Loucy (cell line): ENCODE results near the gene DDX10.

ENCODE experiments used
- H2AFZ ChIP-seq: fragments of 200-600 bp; sonication (generic); 2 replicates; pipeline ENCODE4 v1.6.0; 2016; ENCODE audit warnings: antibody characterized with exemption, mild to moderate bottlenecking, low read length, moderate library complexity
- H3F3A ChIP-seq: fragments of 200-600 bp; 2 replicates; pipeline ENCODE4 v1.6.0; 2016; ENCODE audit warnings: antibody characterized with exemption, low read depth, mild to moderate bottlenecking
- H3K27me3 ChIP-seq: fragments of 200-600 bp; sonication (generic); 2 replicates; pipeline ENCODE4 v1.6.1; 2014; ENCODE audit warnings: low read length, mild to moderate bottlenecking; ENCODE audit not compliant: insufficient read depth, poor library complexity, severe bottlenecking
- H3K36me3 ChIP-seq: fragments of 200-600 bp; sonication (generic); 2 replicates; pipeline ENCODE4 v1.6.1; 2016; ENCODE audit warnings: low read length; ENCODE audit not compliant: insufficient read depth
- H3K4me1 ChIP-seq: fragments of 200-600 bp; sonication (generic); 2 replicates; pipeline ENCODE4 v1.5.1; 2014; ENCODE audit warnings: low read length, mild to moderate bottlenecking; ENCODE audit not compliant: insufficient read depth, poor library complexity, severe bottlenecking
- H3K4me2 ChIP-seq: fragments of 200-600 bp; sonication (generic); 2 replicates; pipeline ENCODE4 v1.6.0; 2014; ENCODE audit warnings: antibody characterized with exemption, low read length, low read depth, mild to moderate bottlenecking; ENCODE audit not compliant: poor library complexity, severe bottlenecking
- H3K4me3 ChIP-seq: fragments of 200-600 bp; sonication (generic); 2 replicates; pipeline ENCODE4 v1.5.1; 2014; ENCODE audit warnings: low read length, mild to moderate bottlenecking, mixed read lengths; ENCODE audit not compliant: poor library complexity, severe bottlenecking
- H3K79me2 ChIP-seq: fragments of 200-600 bp; sonication (generic); 2 replicates; pipeline ENCODE4 v1.6.1; 2014; ENCODE audit warnings: low read length; ENCODE audit not compliant: insufficient read depth
- H3K9ac ChIP-seq: fragments of 200-600 bp; sonication (generic); 2 replicates; pipeline ENCODE4 v1.6.0; 2014; ENCODE audit warnings: mild to moderate bottlenecking, low read depth, low read length, moderate library complexity; ENCODE audit not compliant: poor library complexity, severe bottlenecking
- H3K9me2 ChIP-seq: fragments of 200-600 bp; sonication (generic); replicated peaks from 2 replicates; pipeline ENCODE4 v1.6.1; 2016; ENCODE audit warnings: low read depth, low read length, mixed read lengths
- H3K9me3 ChIP-seq: fragments of 200-600 bp; sonication (generic); 2 replicates; pipeline ENCODE4 v1.6.1; 2014; ENCODE audit warnings: mild to moderate bottlenecking, antibody characterized with exemption, low read length, low read depth; ENCODE audit not compliant: insufficient read depth
- H4K20me1 ChIP-seq: fragments of 200-600 bp; sonication (generic); 2 replicates; pipeline ENCODE4 v1.6.0; 2014; ENCODE audit warnings: antibody characterized with exemption, low read length, mild to moderate bottlenecking; ENCODE audit not compliant: insufficient read depth, poor library complexity, severe bottlenecking
- CTCF ChIP-seq: fragments of 200-600 bp; sonication (generic); conservative IDR thresholded peaks from 2 replicates; pipeline ENCODE4 v1.5.1; 2014; ENCODE audit warnings: mild to moderate bottlenecking, antibody characterized with exemption, low read length
- EZH2phosphoT487 ChIP-seq: fragments of 200-600 bp; IDR thresholded peaks from 2 replicates; pipeline ENCODE4 v1.6.1; 2018; ENCODE audit warnings: antibody characterized with exemption, mild to moderate bottlenecking, moderate library complexity, borderline replicate concordance

Gene DDX10

GRCh38 chr11:108914211-108914610, 249.3 kb downstream of the DDX10 start:
- H3F3A ChIP-seq, result no peaks in the 10 kb centered on the region; the same call in 1 of the 2 replicates
- no peaks in the 10 kb centered on the region for H4K20me1 ChIP-seq
- peaks cover 17% of the 10 kb centered on the region for H3K4me1 ChIP-seq
- peaks cover 7% of the 10 kb centered on the region; the same call in 1 of the 2 replicates for H3K36me3 ChIP-seq
- no peaks in the 10 kb centered on the region for H3K79me2 ChIP-seq
- H3K4me3 ChIP-seq, result no peak overlapping the region
- H3K9me3 ChIP-seq, result no peaks in the 10 kb centered on the region
- no peaks in the 10 kb centered on the region for H3K27me3 ChIP-seq
- no peaks in the 10 kb centered on the region for H3K9me2 ChIP-seq
- no peak overlapping the region for H3K9ac ChIP-seq
- H3K4me2 ChIP-seq, result no peak overlapping the region
- no peak overlapping the region for H2AFZ ChIP-seq
- TF ChIP-seq CTCF (no peak), EZH2phosphoT487 (no peak)

GRCh38 chr11:108914981-108915380, 250.1 kb downstream of the DDX10 start:
- Histone ChIP-seq H3K36me3 (peaks cover 8% of the 10 kb centered on the region; the same call in 1 of the 2 replicates), H3K9ac (no peak overlapping the region), H3K9me2 (no peaks in the 10 kb centered on the region), H4K20me1 (no peaks in the 10 kb centered on the region), H3F3A (no peaks in the 10 kb centered on the region; the same call in 1 of the 2 replicates), H3K4me1 (peaks cover 10% of the 10 kb centered on the region), H3K79me2 (no peaks in the 10 kb centered on the region), H2AFZ (no peak overlapping the region), H3K9me3 (no peaks in the 10 kb centered on the region), H3K4me3 (no peak overlapping the region), H3K4me2 (no peak overlapping the region), H3K27me3 (no peaks in the 10 kb centered on the region)
- TF ChIP-seq EZH2phosphoT487, result no peak
- TF ChIP-seq CTCF, result no peak

GRCh38 chr11:108915666-108916065, 250.8 kb downstream of the DDX10 start:
- Histone ChIP-seq H3K79me2 (no peaks in the 10 kb centered on the region), H2AFZ (no peak overlapping the region), H3K9me2 (no peaks in the 10 kb centered on the region), H3F3A (no peaks in the 10 kb centered on the region; the same call in 1 of the 2 replicates), H3K9me3 (no peaks in the 10 kb centered on the region), H3K36me3 (peaks cover 8% of the 10 kb centered on the region; the same call in 1 of the 2 replicates), H4K20me1 (no peaks in the 10 kb centered on the region), H3K4me1 (peaks cover 3% of the 10 kb centered on the region), H3K4me3 (no peak overlapping the region), H3K27me3 (no peaks in the 10 kb centered on the region), H3K4me2 (no peak overlapping the region), H3K9ac (no peak overlapping the region)
- TF ChIP-seq CTCF (no peak), EZH2phosphoT487 (no peak)
